ENCODE measurements around the gene DYRK3. TPM values are rescaled to one million over a fixed set of nuclear protein-coding genes. Genes with fewer than 3 reads are reported as not detected.

DYRK3 gene
- total RNA-seq, 4 donors from 2014 or later: 14.3 to 73.3 (median 39.4) TPM

DNA sequence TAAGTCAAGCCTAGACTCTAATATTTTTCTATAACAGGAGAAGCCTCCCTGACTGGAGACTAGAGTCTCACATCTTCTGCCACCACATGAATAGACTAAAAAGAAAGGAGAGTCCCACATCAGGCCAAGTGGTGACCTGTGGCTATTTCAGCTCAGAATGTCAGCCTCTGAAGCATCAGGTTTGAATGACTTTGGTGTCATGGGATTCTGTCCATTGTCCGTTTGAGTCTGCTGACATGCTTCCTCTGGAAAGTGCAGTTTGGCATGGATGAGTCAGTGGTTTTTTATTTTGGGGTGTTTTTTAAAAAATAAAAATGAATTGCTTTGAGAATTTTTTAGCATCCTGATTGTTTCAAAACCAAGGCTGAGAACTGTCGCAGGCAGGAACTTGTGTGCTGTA, 19.5 kb downstream of the DYRK3 start:
- ATAC-seq (ENCODE audit: low FRiP score): no peak
- TF ChIP-seq, protein P1, sequence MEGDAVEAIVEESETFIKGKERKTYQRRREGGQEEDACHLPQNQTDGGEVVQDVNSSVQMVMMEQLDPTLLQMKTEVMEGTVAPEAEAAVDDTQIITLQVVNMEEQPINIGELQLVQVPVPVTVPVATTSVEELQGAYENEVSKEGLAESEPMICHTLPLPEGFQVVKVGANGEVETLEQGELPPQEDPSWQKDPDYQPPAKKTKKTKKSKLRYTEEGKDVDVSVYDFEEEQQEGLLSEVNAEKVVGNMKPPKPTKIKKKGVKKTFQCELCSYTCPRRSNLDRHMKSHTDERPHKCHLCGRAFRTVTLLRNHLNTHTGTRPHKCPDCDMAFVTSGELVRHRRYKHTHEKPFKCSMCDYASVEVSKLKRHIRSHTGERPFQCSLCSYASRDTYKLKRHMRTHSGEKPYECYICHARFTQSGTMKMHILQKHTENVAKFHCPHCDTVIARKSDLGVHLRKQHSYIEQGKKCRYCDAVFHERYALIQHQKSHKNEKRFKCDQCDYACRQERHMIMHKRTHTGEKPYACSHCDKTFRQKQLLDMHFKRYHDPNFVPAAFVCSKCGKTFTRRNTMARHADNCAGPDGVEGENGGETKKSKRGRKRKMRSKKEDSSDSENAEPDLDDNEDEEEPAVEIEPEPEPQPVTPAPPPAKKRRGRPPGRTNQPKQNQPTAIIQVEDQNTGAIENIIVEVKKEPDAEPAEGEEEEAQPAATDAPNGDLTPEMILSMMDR (IDR thresholded peaks at IDR 0.05): no peak
- no peak for DNase-seq (ENCODE audit: low spot score)

DNA sequence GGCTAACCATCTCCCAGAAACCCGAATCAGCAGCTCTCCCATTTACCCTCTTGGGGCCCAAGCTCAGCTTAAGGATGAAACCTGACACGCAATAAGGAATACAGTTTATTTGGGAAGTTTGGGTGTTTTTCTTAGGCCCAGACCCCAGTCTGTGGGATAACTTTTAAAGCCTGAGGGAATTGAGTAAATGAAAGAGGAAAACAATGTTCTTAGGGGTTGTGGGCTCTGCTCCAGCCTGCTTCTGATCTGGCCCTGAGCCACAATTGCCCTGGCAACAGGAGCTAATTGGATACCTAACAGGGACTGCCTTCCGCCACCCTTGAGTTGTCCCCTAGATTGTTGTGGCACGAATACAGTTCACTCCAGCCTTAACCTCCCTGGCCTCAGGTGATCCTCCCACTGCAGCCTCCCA, 20.1 kb downstream of the DYRK3 start:
- no peak for DNase-seq (ENCODE audit: low spot score)
- no peak for ATAC-seq (ENCODE audit: low FRiP score)
- TF ChIP-seq, protein P1 (IDR thresholded peaks at IDR 0.05): no peak

DNA sequence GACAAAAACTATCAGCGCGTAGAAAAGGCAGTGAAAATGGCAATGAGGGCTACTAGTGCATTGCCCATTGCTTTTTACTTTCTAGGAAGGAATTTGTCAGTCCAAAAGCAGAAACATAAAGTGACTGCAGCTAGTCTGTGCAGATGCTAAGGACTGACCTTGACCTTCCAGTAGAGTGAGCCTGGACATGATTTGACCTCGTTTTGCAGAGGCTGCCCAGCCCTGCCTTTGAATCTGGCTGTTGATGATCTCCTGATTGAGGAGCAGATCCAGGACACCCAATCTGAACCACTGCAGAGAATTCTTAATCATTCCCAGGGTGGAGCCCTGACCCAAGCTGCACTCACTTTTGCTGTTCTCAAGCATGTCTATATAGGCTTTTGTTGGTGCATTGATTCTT, 21.6 kb downstream of the DYRK3 start:
- TF ChIP-seq, protein P1 (IDR thresholded peaks at IDR 0.05): no peak
- ATAC-seq (ENCODE audit: low FRiP score) (no peak), DNase-seq (ENCODE audit: low spot score) (no peak)

DNA sequence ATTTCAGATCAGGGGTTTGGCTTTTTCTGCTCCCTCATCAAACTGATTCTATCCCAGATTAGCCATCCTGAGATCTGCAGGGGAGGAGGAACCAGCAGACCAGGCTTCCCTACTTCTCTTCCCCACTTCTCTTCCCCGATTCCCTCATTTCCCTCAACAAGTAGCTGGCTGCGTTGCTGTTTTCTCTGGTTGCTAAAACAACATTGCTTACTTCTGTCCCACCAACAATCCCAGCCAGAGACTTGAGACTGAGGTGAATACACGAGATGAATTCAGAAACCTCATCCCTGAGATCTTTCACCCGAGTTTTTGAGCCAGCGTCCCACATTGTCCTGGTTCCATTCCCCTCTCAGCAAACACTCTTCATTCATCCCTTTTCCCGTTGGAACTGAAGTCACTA, 22.4 kb downstream of the DYRK3 start:
- ATAC-seq (ENCODE audit: low FRiP score): no peak
- TF ChIP-seq, protein P1 (IDR thresholded peaks at IDR 0.05): no peak
- no peak for DNase-seq (ENCODE audit: low spot score)

DNA sequence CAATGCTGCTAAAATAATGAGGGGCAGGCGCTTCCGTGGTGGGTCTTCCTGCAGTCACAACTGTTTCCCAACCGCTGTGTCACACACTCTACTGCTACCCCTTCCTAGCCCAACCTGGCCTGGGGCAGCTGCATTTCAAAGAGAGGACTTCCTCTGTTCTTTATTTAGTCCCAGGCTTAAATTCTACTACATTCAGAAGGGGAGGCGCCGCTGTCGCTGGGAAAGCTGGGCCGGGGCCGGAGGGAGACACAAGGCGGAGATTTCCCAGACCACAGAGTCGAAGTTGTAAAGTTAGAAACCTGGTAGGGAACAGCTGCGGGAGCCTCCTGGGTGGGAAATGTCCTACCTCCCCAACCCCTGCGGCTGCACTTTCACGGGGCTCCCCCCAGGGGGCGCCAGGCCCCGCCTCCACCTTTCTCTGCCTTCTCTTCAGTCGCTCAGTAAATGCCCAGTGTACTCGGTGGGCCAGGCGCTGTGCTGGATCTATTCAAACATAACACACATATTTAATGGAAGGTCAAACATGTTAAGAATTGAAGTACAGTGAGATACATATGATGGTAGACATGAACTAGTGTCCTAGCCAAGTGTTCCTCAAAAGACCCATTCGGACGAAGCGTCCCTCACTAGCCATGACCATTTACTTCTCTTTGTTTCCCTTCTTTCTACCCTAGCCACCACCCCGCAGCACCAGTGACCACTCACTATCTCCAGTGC, 23.1 kb downstream of the DYRK3 start:
- TF ChIP-seq, protein P1 (IDR thresholded peaks at IDR 0.05): peak in 1 of 3 donors; percentile 63
- DNase-seq (ENCODE audit: low spot score): no peak
- ATAC-seq (ENCODE audit: low FRiP score): no peak

DNA sequence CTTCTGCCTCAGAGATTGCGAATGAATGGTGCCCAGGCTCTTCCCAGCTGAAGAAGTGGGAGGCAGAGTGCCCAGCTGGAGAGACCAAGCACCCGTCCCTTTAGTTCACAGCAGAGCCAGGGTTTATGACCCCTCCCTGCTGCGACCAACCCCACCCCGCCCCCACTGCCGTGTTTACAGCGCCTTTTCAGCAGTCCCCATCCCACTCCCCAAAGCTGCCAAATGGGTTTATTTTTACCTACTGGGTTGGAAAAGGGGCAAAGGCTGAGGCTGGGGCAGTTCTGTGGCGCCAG, 23.6 kb downstream of the DYRK3 start:
- ATAC-seq (ENCODE audit: low FRiP score) (no peak), DNase-seq (ENCODE audit: low spot score) (no peak)
- TF ChIP-seq, protein P1 (IDR thresholded peaks at IDR 0.05): no peak

DNA sequence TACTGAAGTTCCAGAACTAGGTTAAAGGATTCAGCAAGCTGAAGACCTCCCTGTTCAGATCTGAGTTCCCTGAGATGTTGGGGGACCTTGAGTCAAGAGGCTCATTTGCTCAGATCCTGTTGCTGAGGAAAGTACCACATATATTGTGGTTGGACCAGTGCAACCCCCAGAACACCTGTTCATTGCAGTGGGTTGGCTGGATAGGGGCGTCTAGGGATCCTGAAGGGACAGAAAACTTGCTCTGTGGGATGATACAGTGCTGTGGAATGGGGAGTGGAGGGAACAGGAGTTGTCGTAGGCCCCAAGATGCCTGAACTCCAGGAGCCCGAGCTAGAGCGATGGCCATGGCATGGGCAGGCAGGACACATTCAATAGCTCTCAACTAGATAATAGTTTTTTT, 24.8 kb downstream of the DYRK3 start:
- no peak for ATAC-seq (ENCODE audit: low FRiP score)
- TF ChIP-seq, protein P1 (IDR thresholded peaks at IDR 0.05): no peak
- no peak for DNase-seq (ENCODE audit: low spot score)
